Activated CD8-positive, alpha-beta memory T cell treated with anti-CD3 and anti-CD28 coated beads, Interleukin-2, amount 50 U/mL, for 24 hours (primary cell): ENCODE measurements around the gene JCAD.
"Not testable (repeated sequence)": the region's sequence is repeated elsewhere in the genome, so short reads cannot be mapped to it uniquely, and the experiment has no call there.

Source experiments
- DNase-seq: peaks from one replicate; pipeline ENCODE4 v3.0.0-alpha.2; 2020; ENCODE audit errors: extremely low read depth

JCAD gene

GRCh38 chr10:29987471-29987870 lies 71.9 kb downstream of the JCAD start:
- DNase-seq: no peak

- DNase-seq: no peak
These were observed 76.3 kb downstream of the JCAD start for GRCh38 chr10:29982997-29983648.

- no peak for DNase-seq
These were observed 77.9 kb downstream of the JCAD start for GRCh38 chr10:29981510-29981909.

- no peak for DNase-seq
These were observed 79.3 kb downstream of the JCAD start for GRCh38 chr10:29980084-29980483.

GRCh38 chr10:29979421-29979779 lies 80.0 kb downstream of the JCAD start:
- DNase-seq: not testable (repeated sequence)

- no peak for DNase-seq
These were observed 82.2 kb downstream of the JCAD start for GRCh38 chr10:29977171-29977570.

- no peak for DNase-seq
These were observed 83.3 kb downstream of the JCAD start for GRCh38 chr10:29976134-29976533.

GRCh38 chr10:29974773-29975172 lies 84.6 kb downstream of the JCAD start:
- no peak for DNase-seq

GRCh38 chr10:29973921-29974320 lies 85.5 kb downstream of the JCAD start:
- no peak for DNase-seq

- no peak for DNase-seq
These were observed 88.8 kb downstream of the JCAD start for GRCh38 chr10:29970576-29970975.

GRCh38 chr10:29970012-29970396 lies 89.4 kb downstream of the JCAD start:
- DNase-seq: no peak

GRCh38 chr10:29969255-29970011 lies 90.0 kb downstream of the JCAD start:
- no peak for DNase-seq

- DNase-seq: no peak
These were observed 90.8 kb downstream of the JCAD start for GRCh38 chr10:29968585-29968984.

- no peak for DNase-seq
These were observed 93.1 kb downstream of the JCAD start for GRCh38 chr10:29966269-29966668.
